EL (cell line): ENCODE measurements around the gene PTPN2.
A peak's percentile ranks its signal among the peaks of the same experiment; 100 is the strongest.
"Not testable (repeated sequence)": the region's sequence is repeated elsewhere in the genome, so short reads cannot be mapped to it uniquely, and the experiment has no call there.

Source experiments
- DNase-seq: peaks from one replicate; pipeline ENCODE4 v3.0.0-alpha.2; 2016

The PTPN2 gene

DNA sequence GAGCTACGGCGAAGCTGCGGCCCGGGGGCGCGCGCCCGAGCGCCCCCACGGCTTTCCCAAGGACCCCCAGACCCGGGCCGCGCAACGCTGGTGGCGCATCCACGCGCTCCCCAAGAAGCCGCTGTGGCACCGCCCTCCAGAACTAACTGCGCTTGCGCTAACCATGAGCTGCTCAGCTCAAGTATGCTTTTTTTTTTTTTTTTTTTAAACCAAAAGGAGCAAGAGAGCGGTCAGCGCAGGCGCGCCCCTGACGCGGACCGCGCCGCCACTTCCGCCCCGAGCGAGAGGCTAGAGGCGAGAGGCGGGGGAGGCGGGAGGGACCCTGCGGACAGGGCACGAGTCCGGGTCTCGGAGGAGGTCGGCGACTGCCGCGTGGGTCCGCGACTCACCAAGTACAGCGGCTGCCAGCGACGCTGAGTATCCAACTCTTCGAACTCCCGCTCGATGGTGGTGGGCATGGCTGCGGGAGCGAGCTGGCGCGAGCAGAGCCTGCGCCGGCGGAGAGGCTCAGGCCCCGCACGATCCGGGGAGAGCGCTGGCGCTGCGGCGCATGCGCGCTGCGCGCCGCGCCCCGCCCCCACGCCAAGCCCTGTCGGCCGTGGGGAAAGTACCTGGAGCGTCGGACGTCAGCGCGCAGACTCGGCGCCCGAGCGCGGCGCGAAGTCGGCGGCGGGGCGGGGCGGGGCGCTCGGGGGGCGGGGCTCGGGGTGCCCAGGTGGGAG is at the start of gene PTPN2:
TSS of gene PTPN2 (minus strand) at position 554 of the 722 bp plus-strand sequence. CDS start at position 458, 96 bp downstream.
- DNase-seq: peak; percentile 94

DNA sequence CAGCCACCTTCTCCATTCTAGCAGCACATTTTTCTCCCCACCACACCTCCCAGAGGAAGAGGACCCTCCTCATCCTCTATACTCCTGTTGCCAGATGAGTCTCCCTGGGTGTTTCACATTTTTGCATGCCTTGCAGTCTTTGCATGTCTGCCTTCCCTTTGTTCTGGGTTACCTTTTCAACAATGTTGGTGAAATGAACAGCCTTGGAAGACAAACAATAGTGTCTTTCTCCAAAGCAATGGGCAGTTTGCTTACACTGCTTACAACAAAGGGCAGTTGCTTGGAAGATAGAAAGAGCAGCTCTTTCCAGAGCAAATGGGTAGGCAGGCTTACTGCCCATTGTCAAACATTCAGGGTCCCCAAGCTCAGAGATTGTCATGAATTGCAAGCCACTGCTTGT is 49.3 kb upstream of the PTPN2 start:
- no peak for DNase-seq

DNA sequence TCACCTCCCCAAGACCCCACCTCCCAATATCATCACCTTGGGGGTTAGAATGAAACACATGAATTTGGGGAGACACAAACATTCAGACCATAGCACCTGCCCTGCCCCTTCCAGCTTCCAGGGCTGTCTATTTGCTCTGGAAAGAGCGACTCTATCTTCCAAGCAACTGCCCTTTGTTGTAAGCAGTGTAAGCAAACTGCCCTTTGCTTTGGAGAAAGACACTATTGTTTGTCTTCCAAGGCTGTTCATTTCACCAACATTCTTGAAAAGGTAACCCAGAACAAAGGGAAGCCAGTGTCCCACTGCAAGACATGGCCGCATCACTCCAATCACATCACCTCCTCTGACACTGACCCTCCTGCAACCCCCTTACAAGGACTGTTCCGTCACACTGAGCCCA is 46.9 kb upstream of the PTPN2 start:
- DNase-seq: no peak

DNA sequence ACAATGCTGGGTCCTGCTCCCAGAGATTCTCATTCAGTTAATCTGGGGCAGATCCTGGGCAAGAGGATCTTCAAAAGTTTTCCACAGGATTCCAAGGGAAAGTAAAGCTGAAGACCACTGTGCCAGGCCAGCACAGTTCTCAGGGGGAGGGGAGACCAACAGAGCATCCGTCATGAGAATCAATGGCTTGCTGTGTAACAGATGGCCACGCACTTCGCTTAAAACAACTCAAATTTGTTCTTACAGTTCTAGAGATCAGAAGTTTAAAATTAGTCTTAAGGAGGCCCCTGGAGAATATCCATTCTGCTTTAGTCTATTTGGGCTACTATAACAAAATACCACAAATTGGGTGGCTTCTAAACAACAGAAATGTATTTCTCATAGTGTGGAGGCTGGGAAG is 46.3 kb upstream of the PTPN2 start:
- no peak for DNase-seq

DNA sequence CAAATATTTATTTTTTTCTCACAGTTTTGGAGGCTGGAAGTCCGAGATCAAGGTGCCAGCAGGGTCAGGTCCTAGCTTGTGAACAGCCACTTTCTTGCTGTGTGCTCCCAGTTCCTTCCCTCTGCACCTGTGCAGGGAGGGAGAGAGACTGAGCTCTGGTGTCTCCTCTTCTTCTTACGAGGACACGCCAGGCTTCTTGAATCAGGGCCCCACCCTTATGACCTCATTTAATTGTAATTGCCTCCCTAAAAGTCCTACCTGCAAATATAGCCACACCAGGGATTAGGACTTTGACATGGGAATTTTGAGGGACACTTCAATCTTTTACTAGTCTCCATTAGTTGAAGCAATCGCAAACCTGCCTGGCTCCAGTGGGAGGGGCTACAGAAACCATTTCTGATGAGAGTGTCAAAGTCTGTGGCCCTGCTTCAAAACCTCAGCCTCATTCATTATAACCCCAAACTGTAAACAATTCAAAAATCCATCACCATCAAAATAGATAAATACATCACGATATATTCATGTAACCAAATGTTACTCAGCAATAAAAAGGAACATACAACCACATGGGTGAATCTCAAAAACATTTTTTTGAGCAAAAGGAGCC is 45.5 kb upstream of the PTPN2 start:
- no peak for DNase-seq

DNA sequence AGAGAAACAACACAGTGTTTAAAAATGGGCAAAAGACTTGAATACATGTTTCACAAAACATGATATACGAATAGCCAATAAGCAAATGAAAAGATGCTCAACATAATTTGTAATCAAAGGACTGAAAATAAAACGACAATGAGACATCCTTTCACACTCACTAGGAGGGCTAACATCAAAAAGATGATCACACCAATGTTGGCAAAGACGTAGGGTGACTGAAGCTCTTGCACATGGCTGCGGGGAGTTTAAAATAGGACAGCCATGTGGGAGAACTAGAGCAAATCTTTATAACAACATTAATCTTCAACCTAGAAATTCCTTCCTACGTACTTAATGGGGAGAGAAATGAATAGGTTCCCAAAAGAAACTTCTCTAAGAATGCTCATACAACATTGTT is 44.6 kb upstream of the PTPN2 start:
- no peak for DNase-seq

DNA sequence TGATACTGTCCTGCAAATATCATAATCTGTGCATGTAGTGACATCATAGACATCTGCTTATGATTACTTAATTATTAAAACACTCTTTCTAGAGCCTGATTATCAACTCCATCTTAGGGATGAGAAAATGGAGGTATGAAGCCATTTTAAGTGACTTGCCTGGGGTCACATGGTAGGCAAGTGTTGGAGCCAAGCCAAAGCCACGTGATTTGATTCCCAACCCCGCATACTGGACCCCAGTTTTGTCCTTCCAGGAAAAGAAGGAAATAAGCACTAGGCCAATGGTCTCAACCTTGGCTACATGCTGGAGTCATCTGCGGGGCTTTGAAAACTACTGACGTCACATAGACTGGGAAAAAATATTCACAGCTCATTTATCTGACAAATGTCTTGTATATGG is 44.2 kb upstream of the PTPN2 start:
- DNase-seq: no peak

DNA sequence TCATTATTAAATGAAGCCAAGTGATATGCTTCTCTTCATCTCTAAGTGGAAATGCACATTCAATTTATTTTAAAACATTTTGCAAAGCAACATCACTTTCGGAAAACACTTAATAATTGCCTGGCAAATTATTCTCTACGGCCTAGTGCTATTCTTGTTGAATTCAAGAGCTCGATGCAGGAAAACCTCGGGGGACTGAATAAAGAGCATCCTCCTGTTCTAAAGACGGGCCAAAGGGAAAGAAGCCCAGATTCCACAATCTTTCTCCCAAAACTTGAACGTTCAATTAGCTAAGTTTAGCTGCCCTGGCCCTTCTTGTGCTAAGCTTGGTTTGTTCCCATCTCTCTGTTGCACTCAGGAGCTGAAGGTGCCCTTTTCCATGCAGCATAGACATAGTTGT is 40.6 kb upstream of the PTPN2 start:
- no peak for DNase-seq

DNA sequence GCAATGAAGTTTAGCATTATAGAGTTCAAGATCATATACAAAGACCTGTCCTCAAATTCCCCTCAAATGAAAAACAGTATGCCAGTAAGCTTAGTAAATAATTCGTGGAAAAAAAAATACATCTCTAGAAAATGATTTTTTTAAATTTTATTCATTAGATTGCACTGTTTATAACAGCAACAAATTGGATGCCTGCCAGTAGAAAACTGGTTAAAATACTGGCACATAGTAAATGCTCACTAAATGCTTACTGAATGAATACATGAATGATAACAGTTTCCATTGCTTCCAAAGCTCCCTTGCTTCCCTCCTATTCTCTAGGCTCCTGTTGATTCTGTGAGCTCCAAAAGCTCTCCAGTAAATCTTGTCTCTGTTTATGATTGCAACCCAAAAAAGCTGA is 38.2 kb upstream of the PTPN2 start:
- no peak for DNase-seq

DNA sequence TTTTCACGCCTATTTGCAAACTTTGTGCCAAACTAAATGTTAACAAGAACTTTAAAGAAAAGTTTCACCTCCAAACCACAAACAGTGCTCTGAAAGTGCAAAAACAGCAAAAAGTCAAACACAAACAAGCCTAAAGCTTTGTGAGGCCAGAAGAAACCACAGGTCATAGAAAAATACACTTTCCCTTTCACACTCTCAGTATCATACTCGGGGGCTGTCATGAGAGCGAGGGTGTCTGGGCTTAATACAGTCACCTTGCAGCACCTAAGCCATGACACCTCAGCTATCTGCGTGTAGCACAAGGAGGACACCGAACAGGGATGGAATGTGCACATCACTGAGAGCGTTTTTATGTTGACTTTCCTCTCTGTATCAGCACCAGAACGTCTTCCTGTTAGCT is 37.1 kb upstream of the PTPN2 start:
- no peak for DNase-seq

DNA sequence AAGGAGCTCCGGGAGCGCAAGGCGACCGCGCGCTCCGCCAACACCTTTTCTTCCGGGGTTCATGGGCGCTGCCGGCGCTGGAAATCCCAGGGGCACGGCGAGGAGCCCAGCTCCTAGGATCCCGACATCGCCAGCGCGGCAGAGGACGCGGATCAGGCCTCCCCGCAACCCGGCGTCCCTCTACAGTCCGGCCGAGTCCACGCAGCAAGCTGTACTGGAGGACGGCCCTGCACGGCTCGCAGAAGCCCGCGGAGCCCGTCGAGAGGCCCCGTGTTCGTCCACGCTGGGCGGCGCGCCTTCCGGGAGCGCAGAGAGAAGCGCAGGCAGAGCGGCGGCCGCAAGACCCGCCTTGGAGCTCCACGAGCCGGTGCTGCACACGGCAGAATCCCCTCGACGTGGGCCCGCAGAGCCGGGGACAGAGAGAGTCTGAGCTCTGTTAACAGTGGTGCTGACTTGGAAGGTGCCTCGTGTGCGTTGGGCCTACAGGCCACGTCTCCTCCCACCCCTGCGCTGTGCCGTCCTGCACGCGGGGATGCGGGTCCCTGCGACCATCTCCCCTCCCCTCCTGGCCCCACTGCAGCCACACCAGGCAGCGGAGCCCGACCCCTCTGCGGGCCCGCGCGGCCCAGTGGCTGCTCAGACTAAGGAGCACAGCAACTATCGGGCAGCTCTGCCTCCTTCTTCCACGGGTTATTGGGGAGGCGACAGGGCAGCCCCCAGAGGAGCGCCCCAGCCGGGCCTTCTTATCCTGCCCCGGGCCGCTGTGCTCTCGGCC is 28.1 kb upstream of the PTPN2 start:
- no peak for DNase-seq

DNA sequence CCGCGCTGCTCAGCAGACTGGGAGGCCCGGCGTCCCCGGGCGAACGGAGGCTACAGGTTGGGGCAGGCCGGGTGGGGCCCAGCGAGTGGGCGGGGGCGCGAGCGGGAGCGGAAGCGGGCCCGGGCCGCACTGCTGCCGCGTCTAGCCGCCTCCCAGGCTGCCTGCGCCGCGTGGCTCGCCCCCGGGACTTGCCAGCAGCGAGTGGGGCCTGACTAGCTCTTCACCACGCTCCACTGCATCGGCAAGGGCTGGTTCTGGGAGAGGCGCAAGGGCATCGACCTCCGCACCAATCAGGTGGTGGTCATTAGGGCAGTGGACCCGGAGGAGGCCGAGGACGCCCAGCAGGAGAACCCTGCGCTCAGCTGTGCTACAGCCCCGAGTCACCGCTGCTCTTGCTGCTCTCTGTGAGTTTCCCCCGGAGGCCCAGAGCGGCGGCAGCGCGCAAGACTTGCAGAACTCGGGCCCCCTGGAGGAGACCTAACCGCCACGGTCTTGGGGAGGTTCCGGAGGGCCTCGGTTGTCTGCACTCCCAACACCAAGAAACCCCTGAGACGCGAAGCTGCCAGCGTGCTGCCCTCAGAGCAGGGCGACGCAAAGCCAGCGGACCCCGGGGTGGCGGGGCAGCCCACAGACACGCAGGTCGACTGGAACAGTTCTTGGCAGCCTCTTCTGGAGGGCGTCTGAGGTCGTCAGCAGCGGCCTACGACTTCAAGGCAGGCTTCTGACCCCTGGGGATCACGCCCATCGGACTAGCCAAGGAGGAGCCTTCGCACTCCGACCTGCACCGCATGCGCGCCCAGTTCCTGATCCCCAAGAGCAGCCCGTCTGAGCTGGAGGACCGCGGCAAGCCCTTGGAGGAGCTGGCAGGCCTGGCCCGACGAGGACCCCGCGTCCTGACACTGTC is 27.2 kb upstream of the PTPN2 start:
- no peak for DNase-seq

DNA sequence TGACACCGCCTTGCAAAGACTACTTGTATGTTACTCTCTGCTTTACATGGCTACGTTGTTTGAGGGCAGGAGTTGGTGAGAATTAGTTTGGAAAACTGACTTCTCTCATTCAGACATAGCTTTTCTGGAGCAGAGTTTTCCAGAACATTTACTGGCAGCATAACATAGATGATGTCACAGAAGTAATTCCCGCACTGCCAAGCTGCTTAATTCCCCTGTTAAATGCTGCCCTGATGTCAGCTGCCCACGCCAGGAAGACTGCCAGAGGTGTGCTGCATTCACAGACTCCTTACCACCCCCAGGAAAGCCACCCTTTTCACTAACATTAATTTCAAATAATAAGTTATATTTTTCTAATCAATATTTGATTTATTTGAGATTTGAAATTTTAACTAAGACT is 24.7 kb upstream of the PTPN2 start:
- no peak for DNase-seq

DNA sequence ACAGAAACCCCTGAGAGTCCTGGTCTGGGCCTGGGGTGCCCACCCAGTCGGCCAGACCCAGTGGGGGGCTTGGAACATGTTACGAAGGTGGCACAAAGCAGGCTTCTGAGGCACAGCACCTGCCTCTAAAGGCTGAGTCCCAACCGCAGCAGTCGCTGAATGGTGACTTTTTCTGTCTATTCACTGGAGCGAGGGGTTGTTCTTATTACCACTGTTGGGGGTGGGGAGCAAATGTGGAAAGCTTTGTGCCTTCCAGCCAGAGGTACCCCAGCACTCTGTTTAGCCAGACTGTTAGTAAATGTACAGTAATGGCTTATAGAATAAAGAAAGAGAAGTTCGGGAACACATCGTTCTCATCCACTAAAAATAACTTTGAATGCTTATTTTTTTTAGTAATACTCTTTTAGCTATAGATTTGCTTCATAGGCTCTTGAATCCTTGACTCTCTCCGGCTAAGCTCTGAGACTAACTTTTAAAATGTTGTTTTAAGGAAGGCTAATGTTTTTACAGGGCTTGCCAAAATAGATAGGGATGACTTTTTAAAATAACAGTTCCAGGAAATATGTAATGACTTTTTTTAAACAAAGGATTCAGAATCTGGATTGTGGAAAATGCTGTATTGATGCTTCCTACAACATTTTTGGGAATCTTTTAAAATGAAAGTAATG is 23.4 kb upstream of the PTPN2 start:
- DNase-seq: peak; percentile 34

DNA sequence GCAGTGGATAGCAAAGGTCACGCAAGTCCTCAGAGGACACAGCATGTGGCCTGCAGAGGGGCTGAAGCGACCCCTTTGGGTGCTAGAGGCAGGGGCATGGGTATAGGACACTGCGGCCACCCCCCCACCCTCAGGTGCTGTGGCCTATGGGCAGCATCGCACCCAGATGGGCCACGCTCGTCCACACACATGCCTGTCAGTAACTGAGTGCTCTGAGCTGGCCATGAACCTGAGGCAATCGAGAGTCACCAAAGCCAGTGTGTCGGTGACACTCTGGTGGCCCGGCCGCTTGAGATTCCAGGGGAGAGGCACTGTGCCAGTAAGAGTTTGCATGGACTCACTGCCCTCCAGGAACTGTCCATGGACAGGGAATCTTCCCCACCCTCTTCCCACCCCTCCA is 22.7 kb upstream of the PTPN2 start:
- DNase-seq: no peak

DNA sequence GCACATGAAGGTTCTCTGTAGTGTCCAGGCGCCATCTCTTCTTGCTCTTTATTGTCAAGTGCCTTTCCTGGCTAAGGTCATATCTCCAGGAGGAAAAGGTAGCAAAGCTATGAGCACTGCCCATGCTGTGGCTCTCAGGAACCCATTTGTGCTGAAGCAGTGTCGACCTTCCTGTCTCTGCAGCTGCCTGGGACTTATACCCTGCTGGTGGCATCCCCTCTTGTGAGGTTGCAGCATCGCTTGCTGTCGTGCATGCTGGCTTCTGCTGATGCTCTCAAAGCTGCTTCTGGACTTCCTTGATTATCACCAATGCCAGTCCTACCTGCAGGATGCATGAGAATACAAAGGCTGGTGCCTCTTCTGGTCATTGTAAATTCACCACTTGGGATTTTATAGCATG is 22.1 kb upstream of the PTPN2 start:
- no peak for DNase-seq

DNA sequence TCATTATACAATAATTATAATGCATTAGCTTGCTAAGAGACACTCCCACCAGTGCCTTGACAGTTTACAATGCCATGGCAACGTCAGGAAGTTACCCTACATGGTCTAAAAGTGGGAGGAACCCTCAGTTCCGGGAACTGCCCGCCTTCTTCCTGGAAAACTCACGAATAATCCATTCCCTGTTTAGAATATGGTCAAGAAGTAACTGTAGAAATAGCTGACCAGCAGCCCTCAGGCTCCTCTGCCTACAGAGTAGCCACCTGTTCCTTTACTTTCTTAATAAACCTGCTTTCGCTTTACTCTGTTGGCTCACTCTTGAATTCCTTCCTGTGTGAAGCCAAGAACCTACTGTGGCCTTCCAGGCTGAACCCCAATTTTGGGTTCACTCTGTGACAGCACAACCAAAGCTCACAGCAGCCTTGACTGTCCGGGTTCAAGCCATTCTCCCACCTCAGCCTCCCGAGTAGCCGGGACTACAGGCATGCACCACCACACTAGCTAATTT is 20.0 kb upstream of the PTPN2 start:
- DNase-seq: no peak

DNA sequence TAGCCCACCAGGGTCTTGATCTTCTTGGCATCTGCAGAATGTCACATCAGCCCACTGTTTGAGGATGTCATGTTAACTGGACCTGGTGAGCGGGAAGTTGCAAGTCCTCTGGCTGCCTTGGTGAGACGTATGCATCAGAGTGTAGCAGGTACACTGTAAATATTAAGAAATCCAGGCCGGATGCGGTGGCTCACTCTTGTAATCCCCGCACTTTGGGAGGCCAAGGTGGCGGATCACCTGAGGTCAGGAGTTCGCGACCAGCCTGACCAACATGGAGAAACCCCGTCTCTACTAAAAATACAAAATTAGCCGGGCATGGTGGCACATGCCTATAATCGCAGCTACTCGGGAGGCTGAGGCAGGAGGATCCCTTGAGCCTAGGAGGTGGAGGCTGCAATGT is 17.2 kb upstream of the PTPN2 start:
- not testable (repeated sequence) for DNase-seq

DNA sequence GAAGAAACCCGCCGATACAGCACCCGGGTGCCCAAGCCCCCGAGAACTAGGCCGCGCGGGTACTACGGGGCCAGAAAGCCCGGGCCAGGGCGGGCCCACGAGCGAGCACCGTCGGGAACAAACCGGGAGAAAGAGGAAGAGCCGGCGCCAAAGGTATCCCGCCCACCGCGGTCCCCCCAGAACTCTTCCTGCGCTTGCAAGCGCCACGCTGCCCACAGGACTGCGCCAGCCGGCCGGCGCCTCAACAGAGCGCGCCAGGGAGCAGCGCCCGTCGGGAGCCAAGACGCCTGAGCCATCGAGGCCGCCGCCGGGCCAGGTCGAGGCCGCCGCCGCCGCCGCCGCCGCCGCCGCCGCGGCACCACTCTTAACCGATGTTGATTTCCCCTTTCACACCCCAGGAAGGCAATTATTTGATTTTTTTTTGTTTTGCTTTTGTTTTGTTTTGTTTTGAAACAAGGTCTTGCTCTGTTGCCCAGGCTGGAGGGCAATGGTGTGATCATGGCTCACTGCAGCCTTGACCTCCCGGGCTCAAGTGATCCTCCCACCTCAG is 12.8 kb upstream of the PTPN2 start:
- DNase-seq: not testable (repeated sequence)

DNA sequence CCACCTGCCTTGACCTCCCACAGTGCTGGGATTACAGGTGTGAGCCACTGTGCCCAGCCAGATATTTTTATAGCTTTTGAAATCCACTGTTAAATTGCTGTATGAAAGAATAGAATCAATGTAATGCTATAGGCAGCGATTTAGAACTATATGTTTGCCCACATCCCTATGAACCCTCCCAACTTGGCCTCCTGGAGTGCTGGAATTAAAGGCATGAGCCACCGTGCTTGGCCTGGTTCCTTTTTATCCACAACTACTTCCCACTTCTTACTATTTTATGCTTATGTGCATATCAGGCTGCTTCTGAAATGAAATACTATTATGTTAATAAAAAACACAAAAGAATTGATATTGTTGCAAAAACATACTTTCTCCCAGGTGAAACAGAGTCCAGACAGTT is 11.6 kb upstream of the PTPN2 start:
- DNase-seq: no peak

DNA sequence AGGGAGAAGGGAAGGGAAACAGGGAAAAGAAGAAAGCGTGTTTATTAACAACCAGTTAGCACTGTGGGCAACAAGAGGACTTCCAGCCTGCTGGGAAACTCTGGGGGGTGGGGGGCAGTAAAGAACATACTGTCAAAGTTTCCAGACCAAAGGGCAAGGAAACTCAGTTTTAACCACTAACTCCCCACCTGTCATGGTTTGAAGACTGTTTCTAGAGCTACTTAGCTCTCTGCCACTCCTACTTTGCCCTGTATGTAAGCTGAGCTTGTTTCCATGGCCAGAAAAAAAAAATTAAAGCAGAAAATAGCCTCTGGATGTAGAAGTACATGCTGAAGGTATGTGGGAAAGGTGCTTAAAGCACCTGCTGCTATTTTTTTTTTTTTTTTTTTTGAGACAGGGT is 11.0 kb upstream of the PTPN2 start:
- DNase-seq: no peak

DNA sequence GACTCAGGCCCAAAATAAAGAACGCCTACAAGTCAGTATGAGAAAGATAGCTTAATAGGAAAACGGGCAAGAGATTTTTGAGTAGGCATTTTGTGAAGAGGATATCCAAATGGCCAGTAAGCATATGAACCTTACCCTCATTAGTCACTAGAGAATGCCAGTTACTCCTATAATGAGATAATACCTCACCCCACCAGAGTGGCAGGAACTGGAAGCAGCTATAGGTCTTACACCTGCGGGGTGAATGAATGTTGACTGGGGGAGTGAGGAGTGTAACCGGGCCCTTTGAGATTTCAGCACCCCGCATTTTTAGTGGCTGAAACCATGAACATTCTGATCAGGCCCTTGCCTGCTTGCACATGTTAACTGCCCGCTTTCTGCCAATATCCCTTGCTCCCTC is 7.5 kb upstream of the PTPN2 start:
- no peak for DNase-seq
